A549 (cell line): ENCODE measurements around the gene KIF5C. TPM values are rescaled to one million over a fixed set of nuclear protein-coding genes. Genes with fewer than 3 reads are reported as not detected.
A peak's percentile ranks its signal among the peaks of the same experiment; 100 is the strongest.

Experiments used
- ATAC-seq, 2 experiments: fragments of 200-7000 bp in 1 of 2; fragments of >200 bp in 1 of 2; cut with Nextera tagmentation in 1 of 2; cut with Tn5 transposase in 1 of 2; 3 replicates each; pipeline versions ENCODE4 v1.8.0 to v1.9.1; 2018 to 2020; ENCODE audit warnings: mild to moderate bottlenecking in 1 of 2, moderate library complexity in 1 of 2
- CTCF ChIA-PET: fragments of 300-600 bp; sonication (Branson Sonifier 250); formaldehyde crosslinking; extraction: SDS; loops from one replicate; lab custom pipeline; 2021; ENCODE audit warnings: antibody characterized with exemption, inconsistent platforms; lab: Yijun Ruan, JAX
- POLR2A ChIA-PET: fragments of 350-600 bp; formaldehyde crosslinking; extraction: SDS; loops from one replicate; lab custom pipeline; 2021; ENCODE audit warnings: antibody characterized with exemption, inconsistent platforms; lab: Yijun Ruan, JAX
- DNase-seq, 2 experiments: peaks; one replicate each; pipeline versions ENCODE4 v3.0.0 to v3.0.0-alpha.2; 2011 to 2016; ENCODE audit warnings: low read depth in 1 of 2, low spot score in 1 of 2
- FAIRE-seq: peaks from 2 replicates; lab custom pipeline; 2011; peaks lifted over from hg19 to GRCh38; lab: Jason Lieb, UNC
- H3K27ac ChIP-seq, 2 experiments: fragments of >200 bp; sonication (Bioruptor Twin); formaldehyde crosslinking; 3 replicates each; pipeline ENCODE4 v1.5.1; 2016 to 2017
- H3K4me1 ChIP-seq: fragments of >200 bp; sonication (Bioruptor Twin); formaldehyde crosslinking; 3 replicates; pipeline ENCODE4 v1.6.1; 2016
- H3K4me2 ChIP-seq: fragments of >200 bp; sonication (Bioruptor Twin); formaldehyde crosslinking; 3 replicates; pipeline ENCODE4 v1.6.1; 2016
- H3K4me3 ChIP-seq: fragments of >200 bp; sonication (Bioruptor Twin); formaldehyde crosslinking; 3 replicates; pipeline ENCODE4 v1.5.1; 2016
- H3K9me3 ChIP-seq: fragments of >200 bp; sonication (Bioruptor Twin); formaldehyde crosslinking; 3 replicates; pipeline ENCODE4 v1.6.1; 2016
- CBX2 ChIP-seq: fragments of 200-600 bp; sonication (generic); IDR thresholded peaks from 2 replicates; pipeline ENCODE4 v1.6.1; 2016; ENCODE audit warnings: low read depth, mild to moderate bottlenecking, borderline replicate concordance
- ELK1 ChIP-seq: fragments of 150-350 bp; IDR thresholded peaks from 2 replicates; pipeline ENCODE4 v1.6.1; 2014; ENCODE audit warnings: low read depth, mild to moderate bottlenecking, low read length
- EP300 ChIP-seq, 2 experiments: fragments of >200 bp; sonication (Bioruptor Twin); formaldehyde crosslinking; IDR thresholded peaks; 2 replicates in 1 of 2; 3 replicates in 1 of 2; pipeline ENCODE4 v1.6.1; 2016 to 2017
- FOSL2 ChIP-seq, 2 experiments: fragments of 450-650 bp in 1 of 2; fragments of >200 bp in 1 of 2; sonication (Bioruptor Twin) in 1 of 2; formaldehyde crosslinking; IDR thresholded peaks; 2 replicates each; pipeline versions ENCODE4 v1.5.0 to v1.6.1; 2016 to 2020; ENCODE audit warnings: mild to moderate bottlenecking in 1 of 2, moderate library complexity in 1 of 2
- FOXS1 ChIP-seq: fragments of 250-450 bp; sonication (Bioruptor Pico); IDR thresholded peaks from 2 replicates; pipeline ENCODE4 v1.5.0; 2020; ENCODE audit warnings: mild to moderate bottlenecking, moderate library complexity
- HDAC2 ChIP-seq: fragments of 200-600 bp; sonication (generic); IDR thresholded peaks from 2 replicates; pipeline ENCODE4 v1.6.1; 2016
- HEYL ChIP-seq: fragments of 250-450 bp; sonication (Bioruptor Pico); IDR thresholded peaks from 2 replicates; pipeline ENCODE4 v1.8.0; 2021; ENCODE audit warnings: mild to moderate bottlenecking, moderate library complexity
- KDM5A ChIP-seq: fragments of 200-600 bp; sonication (generic); IDR thresholded peaks from 2 replicates; pipeline ENCODE4 v1.6.1; 2016; ENCODE audit warnings: antibody characterized with exemption, mild to moderate bottlenecking
- MAX ChIP-seq: IDR thresholded peaks from 2 replicates; pipeline ENCODE4 v1.6.1; 2012
- MAZ ChIP-seq: fragments of 150-350 bp; IDR thresholded peaks from 2 replicates; pipeline ENCODE4 v1.6.1; 2014; ENCODE audit warnings: antibody characterized with exemption, low read depth, low read length, borderline replicate concordance
- PHF8 ChIP-seq: fragments of 200-600 bp; sonication (generic); IDR thresholded peaks from 2 replicates; pipeline ENCODE4 v1.6.1; 2016; ENCODE audit warnings: low read depth, mild to moderate bottlenecking, antibody characterized with exemption, moderate library complexity, borderline replicate concordance
- POLR2AphosphoS2 ChIP-seq: conservative IDR thresholded peaks from 2 replicates; pipeline ENCODE4 v1.6.1; 2012; ENCODE audit warnings: low read length, improper control_type of control experiment, inconsistent platforms
- RAD21 ChIP-seq, 2 experiments: fragments of >200 bp in 1 of 2; sonication (Bioruptor Twin) in 1 of 2; formaldehyde crosslinking in 1 of 2; IDR thresholded peaks in 1 of 2; conservative IDR thresholded peaks in 1 of 2; 2 replicates in 1 of 2; 3 replicates in 1 of 2; pipeline ENCODE4 v1.6.1; 2012 to 2018; ENCODE audit warnings: inconsistent platforms in 1 of 2
- RCOR1 ChIP-seq: fragments of 150-350 bp; IDR thresholded peaks from 2 replicates; pipeline ENCODE4 v1.6.1; 2014; ENCODE audit warnings: antibody characterized with exemption, low read length, low read depth
- SMC3 ChIP-seq: fragments of >200 bp; sonication (Bioruptor Twin); formaldehyde crosslinking; IDR thresholded peaks from 3 replicates; pipeline ENCODE4 v1.6.1; 2018; ENCODE audit warnings: inconsistent platforms
- ZC3H11A ChIP-seq: fragments of 450-650 bp; IDR thresholded peaks from 2 replicates; pipeline ENCODE4 v1.6.1; 2014; ENCODE audit warnings: antibody characterized with exemption, mild to moderate bottlenecking
- ZSCAN20 ChIP-seq: fragments of 250-450 bp; sonication (Bioruptor Pico); IDR thresholded peaks from 2 replicates; pipeline ENCODE4 v1.8.0; 2022; ENCODE audit warnings: mild to moderate bottlenecking, moderate library complexity
- WGBS: methylation state at CpG from one replicate; pipeline ENCODE4 v1.1.6; 2017; ENCODE audit errors: missing lambda C conversion rate; 5-methylcytosine and 5-hydroxymethylcytosine counted together
- polyA plus RNA-seq, 4 experiments: library from polyadenylated mRNA; depleted of rRNA in 3 of 4; stranded (reverse); fragments of >200 nt; fragmentation: RNase III in 1 of 4; extraction: RNeasy Plus Mini Kit Qiagen cat#74134 plus additional on column Dnase treatment in 1 of 4; gene quantifications; 2 replicates in 3 of 4; 3 replicates in 1 of 4; pipeline ENCODE4 v1.2.3, GENCODE V29; 2011 to 2017
- TF ChIP-seq, protein P1 (sequence below): fragments of >200 bp; sonication (Bioruptor Twin); formaldehyde crosslinking; IDR thresholded peaks from 2 replicates; pipeline ENCODE4 v1.6.1; 2016
- TF ChIP-seq, protein P2 (sequence below): fragments of >200 bp; sonication (Bioruptor Twin); formaldehyde crosslinking; IDR thresholded peaks from 3 replicates; pipeline ENCODE4 v1.6.1; 2016
- TF ChIP-seq, protein P3 (sequence below): fragments of 450-650 bp; IDR thresholded peaks from 2 replicates; pipeline ENCODE4 v1.6.1; 2014; ENCODE audit warnings: antibody characterized with exemption

The KIF5C gene
- polyA plus RNA-seq, 2 of the 4 experiments (the other 2 are of a cell fraction), result 0.27 to 0.30 TPM

GRCh38 chr2:149039213-149039724 is 164.2 kb downstream of the KIF5C start:
- TF ChIP-seq FOXS1 (CRISPR knock-in tag), result no peak
- no peak for TF ChIP-seq EP300 (IDR thresholded peaks at IDR 0.05)
- TF ChIP-seq, protein P1, sequence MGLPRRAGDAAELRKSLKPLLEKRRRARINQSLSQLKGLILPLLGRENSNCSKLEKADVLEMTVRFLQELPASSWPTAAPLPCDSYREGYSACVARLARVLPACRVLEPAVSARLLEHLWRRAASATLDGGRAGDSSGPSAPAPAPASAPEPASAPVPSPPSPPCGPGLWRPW, result no peak
- no peak for TF ChIP-seq HDAC2
- TF ChIP-seq SMC3, result no peak
- no peak for TF ChIP-seq ELK1
- TF ChIP-seq PHF8, result no peak
- TF ChIP-seq MAX, result no peak
- no peak for TF ChIP-seq KDM5A
- TF ChIP-seq, protein P2, sequence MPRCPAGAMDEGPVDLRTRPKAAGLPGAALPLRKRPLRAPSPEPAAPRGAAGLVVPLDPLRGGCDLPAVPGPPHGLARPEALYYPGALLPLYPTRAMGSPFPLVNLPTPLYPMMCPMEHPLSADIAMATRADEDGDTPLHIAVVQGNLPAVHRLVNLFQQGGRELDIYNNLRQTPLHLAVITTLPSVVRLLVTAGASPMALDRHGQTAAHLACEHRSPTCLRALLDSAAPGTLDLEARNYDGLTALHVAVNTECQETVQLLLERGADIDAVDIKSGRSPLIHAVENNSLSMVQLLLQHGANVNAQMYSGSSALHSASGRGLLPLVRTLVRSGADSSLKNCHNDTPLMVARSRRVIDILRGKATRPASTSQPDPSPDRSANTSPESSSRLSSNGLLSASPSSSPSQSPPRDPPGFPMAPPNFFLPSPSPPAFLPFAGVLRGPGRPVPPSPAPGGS, result no peak
- TF ChIP-seq CBX2, result no peak
- no peak for TF ChIP-seq POLR2AphosphoS2
- no peak for TF ChIP-seq MAZ
- no peak for TF ChIP-seq ZSCAN20 (CRISPR knock-in tag)
- TF ChIP-seq FOSL2 (IDR thresholded peaks at IDR 0.05), result no peak
- no peak for TF ChIP-seq FOSL2 (CRISPR knock-in tag; IDR thresholded peaks at IDR 0.05)
- no peak for TF ChIP-seq HEYL (CRISPR knock-in tag)
- no peak for TF ChIP-seq RCOR1
- H3K4me2 ChIP-seq, result peak overlapping the region; percentile 95
- H3K9me3 ChIP-seq, result no peaks in the 10 kb centered on the region
- no peak for ATAC-seq
- no peak for DNase-seq
- ChIA-PET CTCF (interaction anchor here (0.7 to 1.3 kb wide), 2 partner anchors 18 to 22 kb away, joined by 3 read pairs; no protein-coding TSS in a partner anchor), POLR2A (no interaction called here)
- H3K4me1 ChIP-seq, result no peaks in the 10 kb centered on the region; the same call in 2 of the 3 replicates
- WGBS, result 54% methylated on average over 5 of the region's 11 CpGs
- no peak overlapping the region for H3K27ac ChIP-seq
- FAIRE-seq, result no peak
- H3K4me3 ChIP-seq, result peak overlapping the region; percentile 46

GRCh38 chr2:149040451-149040850 is 165.4 kb downstream of the KIF5C start:
- Histone ChIP-seq H3K4me2 (no peak overlapping the region), H3K4me3 (no peak overlapping the region), H3K27ac (no peak overlapping the region), H3K9me3 (no peaks in the 10 kb centered on the region), H3K4me1 (no peaks in the 10 kb centered on the region; the same call in 2 of the 3 replicates)
- CTCF ChIA-PET, result interaction anchor here (0.7 to 1.5 kb wide), 2 partner anchors 23 to 1336 kb away, joined by 3 to 7 read pairs; no protein-coding TSS in a partner anchor
- peak in 1 of 2 experiments; percentile 63; a peak in 3 of 6 replicates for ATAC-seq
- POLR2A ChIA-PET, result no interaction called here
- peak; percentile 6 to 54 for DNase-seq
- FAIRE-seq, result no peak
- TF ChIP-seq ZC3H11A (no peak), RAD21 (conservative IDR thresholded peaks at IDR 0.05 in 1 of 2, IDR thresholded peaks at IDR 0.05 in 1 of 2) (peak in 1 of 2 experiments; percentile 21; a peak in 2 of 5 replicates)
- TF ChIP-seq, protein P3, sequence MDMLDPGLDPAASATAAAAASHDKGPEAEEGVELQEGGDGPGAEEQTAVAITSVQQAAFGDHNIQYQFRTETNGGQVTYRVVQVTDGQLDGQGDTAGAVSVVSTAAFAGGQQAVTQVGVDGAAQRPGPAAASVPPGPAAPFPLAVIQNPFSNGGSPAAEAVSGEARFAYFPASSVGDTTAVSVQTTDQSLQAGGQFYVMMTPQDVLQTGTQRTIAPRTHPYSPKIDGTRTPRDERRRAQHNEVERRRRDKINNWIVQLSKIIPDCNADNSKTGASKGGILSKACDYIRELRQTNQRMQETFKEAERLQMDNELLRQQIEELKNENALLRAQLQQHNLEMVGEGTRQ, result 0 out of 2 replicates have a peak, but pooled peaks have one; percentile 21
- 22% methylated on average over 7 of the region's 7 CpGs for WGBS
